ENCODE data around the gene RNF135. TPM values are rescaled to one million over a fixed set of nuclear protein-coding genes. Genes with fewer than 3 reads are reported as not detected.
"Not testable (repeated sequence)": the region's sequence is repeated elsewhere in the genome, so short reads cannot be mapped to it uniquely, and the experiment has no call there.

The RNF135 gene
- total and polyA plus RNA-seq, 7 experiments from 2014 or later: 2.0 to 18.7 (median 3.5) TPM

- Histone ChIP-seq H3K4me1 (ENCODE audit: control insufficient read depth in 2 of 2, insufficient read depth in 2 of 2, low read length in 2 of 2) (no peaks in the 10 kb centered on the region), H3K27ac (ENCODE audit: low read depth, low read length) (no peak overlapping the region), H3K4me3 (ENCODE audit: low read length) (no peak overlapping the region), H3K36me3 (ENCODE audit: control insufficient read depth in 2 of 3, insufficient read depth in 3 of 3, low read length in 3 of 3) (no peaks in the 10 kb centered on the region), H3K27me3 (ENCODE audit: control insufficient read depth in 2 of 2, insufficient read depth in 2 of 2, low read length in 2 of 2) (peaks cover 0 to 3% of the 10 kb centered on the region in 2 donors), H3K9me3 (ENCODE audit: control insufficient read depth in 2 of 3, low read length in 3 of 3) (no peaks in the 10 kb centered on the region)
- DNase-seq: no peak
- peaks cover 3 to 5% (median 3%) of the 10 kb centered on the region in 7 donors for H3K4me1 Mint-ChIP-seq
- H3K4me3 Mint-ChIP-seq: no peak overlapping the region
- ChIA-PET CTCF (interaction anchor here (0.6 kb wide), 1 partner anchor 255 kb away, joined by 3 read pairs; no protein-coding TSS in a partner anchor), POLR2A (interaction anchor here (0.6 kb wide), 1 partner anchor 415 kb away, joined by 3 read pairs; no protein-coding TSS in a partner anchor)
- intact Hi-C loops (cut with micrococcal nuclease): no loop called here
- no peak for ATAC-seq
- H3K27ac Mint-ChIP-seq: peak overlapping the region in 1 of 9 donors; percentile 70
- H3K27me3 Mint-ChIP-seq: peaks cover 21 to 45% (median 31%) of the 10 kb centered on the region in 5 donors
- peaks cover 0 to 2% (median 0%) of the 10 kb centered on the region in 5 donors for H3K36me3 Mint-ChIP-seq
- H3K9me3 Mint-ChIP-seq: peaks cover 0 to 2% (median 0%) of the 10 kb centered on the region in 11 donors
These were observed 43.1 kb upstream of the RNF135 start for GRCh38 chr17:30927756-30928155.

GRCh38 chr17:30928584-30928983 lies 42.3 kb upstream of the RNF135 start:
- no peak for DNase-seq
- ChIA-PET POLR2A (interaction anchor here (0.6 kb wide), 1 partner anchor 416 kb away, joined by 3 read pairs; no protein-coding TSS in a partner anchor), CTCF (no interaction called here)
- Mint-ChIP-seq H3K27ac (no peak overlapping the region), H3K4me3 (no peak overlapping the region), H3K9me3 (peaks cover 0 to 2% (median 0%) of the 10 kb centered on the region in 11 donors), H3K4me1 (peaks cover 0 to 3% (median 0%) of the 10 kb centered on the region in 7 donors), H3K27me3 (peaks cover 17 to 37% (median 24%) of the 10 kb centered on the region in 5 donors), H3K36me3 (no peaks in the 10 kb centered on the region)
- intact Hi-C loops (cut with micrococcal nuclease): no loop called here
- ATAC-seq: no peak
- H3K9me3 ChIP-seq (ENCODE audit: control insufficient read depth in 2 of 3, low read length in 3 of 3): no peaks in the 10 kb centered on the region
- H3K27me3 ChIP-seq (ENCODE audit: control insufficient read depth in 2 of 2, insufficient read depth in 2 of 2, low read length in 2 of 2): peaks cover 0 to 3% of the 10 kb centered on the region in 2 donors
- no peak overlapping the region for H3K4me3 ChIP-seq (ENCODE audit: low read length)
- no peaks in the 10 kb centered on the region for H3K36me3 ChIP-seq (ENCODE audit: control insufficient read depth in 2 of 3, insufficient read depth in 3 of 3, low read length in 3 of 3)
- no peak overlapping the region for H3K27ac ChIP-seq (ENCODE audit: low read depth, low read length)
- no peaks in the 10 kb centered on the region for H3K4me1 ChIP-seq (ENCODE audit: control insufficient read depth in 2 of 2, insufficient read depth in 2 of 2, low read length in 2 of 2)

GRCh38 chr17:30929081-30929633 lies 41.7 kb upstream of the RNF135 start:
- H3K27me3 Mint-ChIP-seq: peaks cover 17 to 31% (median 22%) of the 10 kb centered on the region in 5 donors
- Histone ChIP-seq H3K9me3 (ENCODE audit: control insufficient read depth in 2 of 3, low read length in 3 of 3) (no peaks in the 10 kb centered on the region), H3K27me3 (ENCODE audit: control insufficient read depth in 2 of 2, insufficient read depth in 2 of 2, low read length in 2 of 2) (peaks cover 0 to 3% of the 10 kb centered on the region in 2 donors), H3K36me3 (ENCODE audit: control insufficient read depth in 2 of 3, insufficient read depth in 3 of 3, low read length in 3 of 3) (no peaks in the 10 kb centered on the region), H3K27ac (ENCODE audit: low read depth, low read length) (no peak overlapping the region), H3K4me3 (ENCODE audit: low read length) (no peak overlapping the region), H3K4me1 (ENCODE audit: control insufficient read depth in 2 of 2, insufficient read depth in 2 of 2, low read length in 2 of 2) (no peaks in the 10 kb centered on the region)
- peaks cover 0 to 2% (median 0%) of the 10 kb centered on the region in 11 donors for H3K9me3 Mint-ChIP-seq
- ATAC-seq (no peak), DNase-seq (no peak)
- H3K36me3 Mint-ChIP-seq: no peaks in the 10 kb centered on the region
- CTCF ChIA-PET: no interaction called here
- intact Hi-C loops (cut with micrococcal nuclease): no loop called here
- H3K4me3 Mint-ChIP-seq: no peak overlapping the region
- peaks cover 0 to 3% (median 0%) of the 10 kb centered on the region in 7 donors for H3K4me1 Mint-ChIP-seq
- POLR2A ChIA-PET: no interaction called here
- H3K27ac Mint-ChIP-seq: no peak overlapping the region

GRCh38 chr17:30929861-30930260 lies 41.0 kb upstream of the RNF135 start:
- H3K9me3 ChIP-seq (ENCODE audit: control insufficient read depth in 2 of 3, low read length in 3 of 3); H3K4me3 Mint-ChIP-seq; ATAC-seq; H3K4me3 ChIP-seq (ENCODE audit: low read length); H3K9me3 Mint-ChIP-seq; intact Hi-C loops (cut with micrococcal nuclease); H3K36me3 ChIP-seq (ENCODE audit: control insufficient read depth in 2 of 3, insufficient read depth in 3 of 3, low read length in 3 of 3); H3K27ac ChIP-seq (ENCODE audit: low read depth, low read length); H3K27me3 ChIP-seq (ENCODE audit: control insufficient read depth in 2 of 2, insufficient read depth in 2 of 2, low read length in 2 of 2); DNase-seq; POLR2A ChIA-PET; H3K4me1 ChIP-seq (ENCODE audit: control insufficient read depth in 2 of 2, insufficient read depth in 2 of 2, low read length in 2 of 2); CTCF ChIA-PET; H3K27ac Mint-ChIP-seq; H3K4me1 Mint-ChIP-seq; H3K36me3 Mint-ChIP-seq: not testable (repeated sequence)
- H3K27me3 Mint-ChIP-seq: peaks cover 13 to 27% (median 17%) of the 10 kb centered on the region in 5 donors

GRCh38 chr17:30930495-30930894 lies 40.3 kb upstream of the RNF135 start:
- no peaks in the 10 kb centered on the region for H3K36me3 ChIP-seq (ENCODE audit: control insufficient read depth in 2 of 3, insufficient read depth in 3 of 3, low read length in 3 of 3)
- no peak overlapping the region for H3K27ac ChIP-seq (ENCODE audit: low read depth, low read length)
- Mint-ChIP-seq H3K4me1 (peaks cover 0 to 3% (median 0%) of the 10 kb centered on the region in 7 donors), H3K36me3 (no peaks in the 10 kb centered on the region), H3K27me3 (peaks cover 9 to 24% (median 14%) of the 10 kb centered on the region in 5 donors), H3K27ac (no peak overlapping the region), H3K9me3 (peaks cover 0 to 2% (median 0%) of the 10 kb centered on the region in 11 donors), H3K4me3 (no peak overlapping the region)
- DNase-seq: no peak
- H3K9me3 ChIP-seq (ENCODE audit: control insufficient read depth in 2 of 3, low read length in 3 of 3): no peaks in the 10 kb centered on the region
- no peaks in the 10 kb centered on the region for H3K4me1 ChIP-seq (ENCODE audit: control insufficient read depth in 2 of 2, insufficient read depth in 2 of 2, low read length in 2 of 2)
- no peaks in the 10 kb centered on the region for H3K27me3 ChIP-seq (ENCODE audit: control insufficient read depth in 2 of 2, insufficient read depth in 2 of 2, low read length in 2 of 2)
- no peak for ATAC-seq
- no peak overlapping the region for H3K4me3 ChIP-seq (ENCODE audit: low read length)
- ChIA-PET CTCF (no interaction called here), POLR2A (no interaction called here)
- intact Hi-C loops (cut with micrococcal nuclease): no loop called here

GRCh38 chr17:30931582-30931981 lies 39.3 kb upstream of the RNF135 start:
- DNase-seq; H3K9me3 ChIP-seq (ENCODE audit: control insufficient read depth in 2 of 3, low read length in 3 of 3); intact Hi-C loops (cut with micrococcal nuclease); H3K4me1 ChIP-seq (ENCODE audit: control insufficient read depth in 2 of 2, insufficient read depth in 2 of 2, low read length in 2 of 2); H3K9me3 Mint-ChIP-seq; H3K27ac Mint-ChIP-seq; ATAC-seq; POLR2A ChIA-PET; H3K36me3 ChIP-seq (ENCODE audit: control insufficient read depth in 2 of 3, insufficient read depth in 3 of 3, low read length in 3 of 3); H3K4me3 Mint-ChIP-seq; H3K4me3 ChIP-seq (ENCODE audit: low read length); H3K36me3 Mint-ChIP-seq; H3K4me1 Mint-ChIP-seq; H3K27ac ChIP-seq (ENCODE audit: low read depth, low read length); H3K27me3 ChIP-seq (ENCODE audit: control insufficient read depth in 2 of 2, insufficient read depth in 2 of 2, low read length in 2 of 2): not testable (repeated sequence)
- peaks cover under 1 to 13% (median 7%) of the 10 kb centered on the region in 5 donors for H3K27me3 Mint-ChIP-seq
- CTCF ChIA-PET: interaction anchor here (1.1 kb wide), 1 partner anchor 278 kb away, joined by 3 read pairs; no protein-coding TSS in a partner anchor

- intact Hi-C loops (cut with micrococcal nuclease): no loop called here
- Histone ChIP-seq H3K4me1 (ENCODE audit: control insufficient read depth in 2 of 2, insufficient read depth in 2 of 2, low read length in 2 of 2) (no peaks in the 10 kb centered on the region), H3K27me3 (ENCODE audit: control insufficient read depth in 2 of 2, insufficient read depth in 2 of 2, low read length in 2 of 2) (no peaks in the 10 kb centered on the region), H3K9me3 (ENCODE audit: control insufficient read depth in 2 of 3, low read length in 3 of 3) (no peaks in the 10 kb centered on the region), H3K36me3 (ENCODE audit: control insufficient read depth in 2 of 3, insufficient read depth in 3 of 3, low read length in 3 of 3) (no peaks in the 10 kb centered on the region), H3K27ac (ENCODE audit: low read depth, low read length) (no peak overlapping the region), H3K4me3 (ENCODE audit: low read length) (no peak overlapping the region)
- ATAC-seq: no peak
- Mint-ChIP-seq H3K4me1 (peaks cover 0 to 7% (median 2%) of the 10 kb centered on the region in 7 donors), H3K4me3 (no peak overlapping the region), H3K27me3 (no peaks in the 10 kb centered on the region), H3K36me3 (peaks cover 0 to 4% (median 0%) of the 10 kb centered on the region in 5 donors), H3K27ac (peak overlapping the region in 1 of 9 donors; percentile 51), H3K9me3 (peaks cover 0 to 2% (median 0%) of the 10 kb centered on the region in 11 donors)
- no peak for DNase-seq
- CTCF ChIA-PET: no interaction called here
- POLR2A ChIA-PET: no interaction called here
These were observed 36.9 kb upstream of the RNF135 start for GRCh38 chr17:30933966-30934365.

Data from naive thymus-derived CD4-positive, alpha-beta T cell (primary cell).